H1 (cell line): Measurements from ENCODE around the gene TCF4. TPM values are rescaled to one million over a fixed set of nuclear protein-coding genes. Genes with fewer than 3 reads are reported as not detected.
A peak's percentile ranks its signal among the peaks of the same experiment; 100 is the strongest.

ENCODE experiments used
- CTCF ChIA-PET: fragments of 300-600 bp; sonication (Branson Sonifier 250); formaldehyde crosslinking; loops from one replicate; lab custom pipeline; 2021; ENCODE audit not compliant: partially characterized antibody; lab: Charles Lee
- POLR2A ChIA-PET: fragments of 300-600 bp; sonication (Branson Sonifier 250); formaldehyde crosslinking; loops from one replicate; lab custom pipeline; 2021; ENCODE audit warnings: inconsistent platforms; ENCODE audit not compliant: partially characterized antibody; lab: Charles Lee
- DNase-seq, 2 experiments: peaks; one replicate each; pipeline versions ENCODE4 v3.0.0 to v3.0.0-alpha.2; 2010 to 2022; ENCODE audit warnings: low spot score in 2 of 2, low read depth in 1 of 2, mixed read lengths in 1 of 2
- FAIRE-seq: peaks from 2 replicates; lab custom pipeline; 2011; peaks lifted over from hg19 to GRCh38; lab: Jason Lieb, UNC
- H2AFZ ChIP-seq: 2 replicates; pipeline ENCODE4 v1.8.1; 2012; ENCODE audit warnings: low read length, inconsistent platforms
- H2AK5ac ChIP-seq: 2 replicates; pipeline ENCODE4 v1.6.1; 2013; ENCODE audit warnings: low read depth, low read length
- H2BK120ac ChIP-seq: replicated peaks from 2 replicates; pipeline ENCODE3; 2013; ENCODE audit warnings: low read depth, low read length, inconsistent platforms
- H2BK12ac ChIP-seq: 2 replicates; pipeline ENCODE4 v1.6.1; 2013; ENCODE audit warnings: low read depth, low read length
- H2BK15ac ChIP-seq: 2 replicates; pipeline ENCODE4 v1.6.1; 2013; ENCODE audit warnings: low read length
- H2BK20ac ChIP-seq: 2 replicates; pipeline ENCODE4 v1.6.1; 2013; ENCODE audit warnings: low read length
- H2BK5ac ChIP-seq: 2 replicates; pipeline ENCODE4 v1.6.1; 2013; ENCODE audit warnings: low read depth, low read length
- H3K14ac ChIP-seq: 2 replicates; pipeline ENCODE4 v1.6.1; 2013; ENCODE audit warnings: inconsistent platforms; ENCODE audit not compliant: insufficient read length
- H3K18ac ChIP-seq: 2 replicates; pipeline ENCODE4 v1.6.1; 2013; ENCODE audit warnings: low read length; ENCODE audit errors: extremely low read depth
- H3K23ac ChIP-seq: 2 replicates; pipeline ENCODE4 v1.6.1; 2013; ENCODE audit warnings: inconsistent platforms; ENCODE audit not compliant: insufficient read length
- H3K23me2 ChIP-seq: 2 replicates; pipeline ENCODE4 v1.6.1; 2013; ENCODE audit warnings: low read depth, low read length
- H3K27ac ChIP-seq: 2 replicates; pipeline ENCODE4 v1.6.1; 2011; ENCODE audit warnings: low read depth, low read length, inconsistent platforms
- H3K27me3 ChIP-seq, 4 experiments: replicated peaks in 1 of 4; 1 replicate in 1 of 4; 2 replicates in 3 of 4; pipeline versions ENCODE4 v1.6.1 to v1.8.1; 2011 to 2013; ENCODE audit warnings: low read length in 3 of 4, mild to moderate bottlenecking in 3 of 4, inconsistent platforms in 2 of 4, mixed read lengths in 2 of 4, moderate library complexity in 1 of 4; ENCODE audit not compliant: control insufficient read depth in 3 of 4, insufficient read depth in 3 of 4; ENCODE audit errors: extremely low read depth in 1 of 4
- H3K36me3 ChIP-seq, 4 experiments: 2 replicates each; pipeline versions ENCODE4 v1.6.1 to v1.8.1; 2011 to 2013; ENCODE audit warnings: mild to moderate bottlenecking in 4 of 4, low read length in 3 of 4, moderate library complexity in 2 of 4, control low read depth in 1 of 4, inconsistent platforms in 1 of 4; ENCODE audit not compliant: insufficient read depth in 4 of 4, control insufficient read depth in 2 of 4
- H3K4ac ChIP-seq: replicated peaks from 2 replicates; pipeline ENCODE3; 2013; ENCODE audit warnings: low read length, low read depth, mixed read lengths, inconsistent platforms; ENCODE audit not compliant: insufficient read length
- H3K4me1 ChIP-seq, 4 experiments: replicated peaks in 1 of 4; 1 replicate in 1 of 4; 2 replicates in 3 of 4; pipeline versions ENCODE4 v1.6.1 to v1.8.1; 2011 to 2013; ENCODE audit warnings: low read length in 3 of 4, inconsistent platforms in 2 of 4, mixed read lengths in 1 of 4; ENCODE audit not compliant: insufficient read depth in 4 of 4, control insufficient read depth in 3 of 4
- H3K4me2 ChIP-seq, 2 experiments: 2 replicates each; pipeline versions ENCODE4 v1.6.1 to v1.8.1; 2011 to 2013; ENCODE audit warnings: low read depth in 2 of 2, low read length in 2 of 2, control low read depth in 1 of 2, inconsistent platforms in 1 of 2, mild to moderate bottlenecking in 1 of 2; ENCODE audit not compliant: insufficient read depth in 1 of 2
- H3K4me3 ChIP-seq, 4 experiments: fragments of 200-600, 300-600 bp in 1 of 4; sonication (generic), shearing (Covaris generic), sonication (Bioruptor Twin) in 1 of 4; 2 replicates each; pipeline versions ENCODE4 v1.5.1 to v1.8.1; 2011 to 2016; ENCODE audit warnings: low read length in 4 of 4, low read depth in 3 of 4, control low read depth in 2 of 4, inconsistent platforms in 2 of 4, mild to moderate bottlenecking in 2 of 4, mixed read lengths in 1 of 4, moderate library complexity in 1 of 4; ENCODE audit not compliant: insufficient read depth in 2 of 4; ENCODE audit errors: extremely low read depth in 1 of 4
- H3K56ac ChIP-seq: replicated peaks from 2 replicates; pipeline ENCODE3; 2013; ENCODE audit warnings: low read depth, mild to moderate bottlenecking, mixed read lengths, low read length, inconsistent platforms; ENCODE audit not compliant: insufficient read length
- H3K79me1 ChIP-seq: 2 replicates; pipeline ENCODE4 v1.6.1; 2013; ENCODE audit warnings: low read depth, low read length, control low read depth
- H3K79me2 ChIP-seq, 2 experiments: 2 replicates each; pipeline versions ENCODE4 v1.6.1 to v1.8.1; 2012 to 2013; ENCODE audit warnings: low read length in 2 of 2, mild to moderate bottlenecking in 2 of 2, inconsistent platforms in 1 of 2; ENCODE audit not compliant: insufficient read depth in 2 of 2, control insufficient read depth in 1 of 2
- H3K9ac ChIP-seq, 4 experiments: replicated peaks in 1 of 4; 1 replicate in 1 of 4; 2 replicates in 3 of 4; pipeline versions ENCODE4 v1.6.1 to v1.8.1; 2011 to 2013; ENCODE audit warnings: low read depth in 3 of 4, low read length in 3 of 4, control low read depth in 2 of 4, mild to moderate bottlenecking in 2 of 4, moderate library complexity in 2 of 4, inconsistent platforms in 1 of 4; ENCODE audit errors: extremely low read depth in 1 of 4
- H3K9me3 ChIP-seq, 2 experiments: 2 replicates each; pipeline versions ENCODE4 v1.6.1 to v1.8.1; 2012 to 2013; ENCODE audit warnings: mild to moderate bottlenecking in 2 of 2, moderate library complexity in 2 of 2, control low read depth in 1 of 2, inconsistent platforms in 1 of 2, low read depth in 1 of 2, low read length in 1 of 2, mixed read lengths in 1 of 2; ENCODE audit not compliant: insufficient read depth in 2 of 2
- H4K20me1 ChIP-seq, 2 experiments: replicated peaks in 1 of 2; 2 replicates each; pipeline versions ENCODE3 to v1.8.1; 2011 to 2013; ENCODE audit warnings: inconsistent platforms in 2 of 2, low read length in 2 of 2, mild to moderate bottlenecking in 1 of 2; ENCODE audit not compliant: insufficient read depth in 2 of 2, control insufficient read depth in 1 of 2
- H4K5ac ChIP-seq: 2 replicates; pipeline ENCODE4 v1.6.1; 2013; ENCODE audit warnings: low read length, low read depth, mixed read lengths, inconsistent platforms; ENCODE audit not compliant: insufficient read length
- H4K8ac ChIP-seq: 2 replicates; pipeline ENCODE4 v1.8.0; 2013; ENCODE audit warnings: mild to moderate bottlenecking, moderate library complexity, low read length, inconsistent platforms; ENCODE audit not compliant: insufficient read depth; ENCODE audit errors: extremely low read depth
- H4K91ac ChIP-seq: replicated peaks from 2 replicates; pipeline ENCODE3; 2013; ENCODE audit warnings: low read length, mixed read lengths, inconsistent platforms; ENCODE audit not compliant: insufficient read length
- E2F6 ChIP-seq: IDR thresholded peaks from 2 replicates; pipeline ENCODE4 v1.6.1; 2012; ENCODE audit warnings: inconsistent platforms
- EP300 ChIP-seq, 2 experiments: IDR thresholded peaks; 1 replicate in 1 of 2; 2 replicates in 1 of 2; pipeline ENCODE4 v1.6.1; 2011 to 2012; ENCODE audit warnings: low read depth in 2 of 2, low read length in 2 of 2, mild to moderate bottlenecking in 2 of 2, borderline replicate concordance in 1 of 2, inconsistent platforms in 1 of 2, moderate library complexity in 1 of 2
- HDAC2 ChIP-seq, 2 experiments: fragments of 300-600 bp in 1 of 2; sonication (generic) in 1 of 2; IDR thresholded peaks; 2 replicates each; pipeline ENCODE4 v1.6.1; 2011 to 2012; ENCODE audit warnings: low read depth in 2 of 2, low read length in 2 of 2, mild to moderate bottlenecking in 2 of 2, moderate library complexity in 2 of 2, borderline replicate concordance in 1 of 2, inconsistent platforms in 1 of 2
- KDM4A ChIP-seq: IDR thresholded peaks from one replicate; pipeline ENCODE4 v1.7.1; 2012; ENCODE audit warnings: low read depth, mild to moderate bottlenecking, moderate library complexity, low read length, inconsistent platforms; ENCODE audit not compliant: severe bottlenecking
- PHF8 ChIP-seq: fragments of 200-600 bp; sonication (generic); conservative IDR thresholded peaks from 2 replicates; pipeline ENCODE4 v1.7.1; 2012; ENCODE audit warnings: low read depth, mild to moderate bottlenecking, inconsistent platforms, low read length, moderate library complexity
- POU5F1 ChIP-seq: IDR thresholded peaks from 2 replicates; pipeline ENCODE4 v1.6.1; 2011; ENCODE audit warnings: low read depth, mild to moderate bottlenecking, low read length, moderate library complexity
- WGBS, 2 experiments: shearing (Covaris generic) in 1 of 2; methylation state at CpG; one replicate each; pipeline versions ENCODE4 v1.1.6 to v1.1.7; 2013 to 2015; ENCODE audit warnings: low lambda C conversion rate in 2 of 2, mixed read lengths in 2 of 2, inconsistent platforms in 1 of 2, low coverage in 1 of 2, missing lambda C conversion rate in 1 of 2; ENCODE audit not compliant: insufficient replicate concordance in 2 of 2, insufficient coverage in 1 of 2, insufficient read length in 1 of 2; ENCODE audit errors: extremely low coverage in 1 of 2, missing lambda C conversion rate in 1 of 2; 5-methylcytosine and 5-hydroxymethylcytosine counted together
- polyA plus RNA-seq, 7 experiments: library from polyadenylated mRNA; depleted of rRNA in 3 of 7; stranded (reverse) in 5 of 7; unstranded in 2 of 7; fragments of >200 nt in 5 of 7; fragments of 200-250 nt in 2 of 7; gene quantifications; 1 replicate in 5 of 7; 2 replicates in 1 of 7; 4 replicates in 1 of 7; pipeline versions ENCODE4 v1.2.1 to v1.2.3, GENCODE V29; 2011 to 2013; ENCODE audit warnings: missing spikeins in 2 of 7, mixed read lengths in 2 of 7
- total RNA-seq: library from RNA; stranded (reverse); fragmentation: NEBNext Ultra II Directional; extraction: Animal tissue kit (Norgen Biotek cat#: 25700); gene quantifications from 2 replicates; pipeline ENCODE4 v1.2.1, GENCODE V29; 2021

The TCF4 gene
- total and polyA plus RNA-seq, 2 of the 8 experiments (the other 6 are each of a cell fraction or from before 2014, with no cell fraction given) = 59.3 to 118 TPM

DNA sequence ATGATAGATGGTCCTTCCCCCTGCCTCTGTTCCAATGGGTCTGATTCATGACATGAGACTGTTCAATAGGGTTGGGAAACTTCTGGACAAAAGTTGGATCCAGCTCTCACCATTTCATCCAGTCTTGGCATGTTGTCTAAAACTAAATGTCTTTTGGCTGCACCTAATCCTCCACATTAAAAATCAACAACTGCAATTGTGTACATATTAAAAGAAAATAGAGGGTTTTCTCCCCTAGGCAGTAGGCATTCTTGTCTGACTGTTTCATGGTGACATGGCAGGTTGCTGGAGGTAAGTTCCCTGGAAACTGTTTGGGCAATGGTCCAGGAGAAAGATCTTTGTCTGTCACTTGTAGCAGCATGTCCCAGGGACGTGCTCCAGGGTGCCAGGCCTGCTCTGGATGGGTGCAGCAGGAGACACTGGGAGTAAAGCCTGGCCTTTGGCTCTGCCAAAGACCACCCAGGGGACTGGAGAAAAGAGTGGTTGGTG, 135.8 kb downstream of the TCF4 start:
- H3K9ac ChIP-seq = no peak overlapping the region
- peaks cover 0 to 3% (median 1%) of the 10 kb centered on the region in 4 experiments; a peak in 2 of 7 replicates for H3K4me1 ChIP-seq
- H2BK15ac ChIP-seq = no peak overlapping the region
- H3K9me3 ChIP-seq = no peaks in the 10 kb centered on the region
- no peak overlapping the region; the same call in 1 of the 2 replicates for H3K27ac ChIP-seq
- no peaks in the 10 kb centered on the region for H3K23me2 ChIP-seq
- peaks cover 0 to 98% of the 10 kb centered on the region in 2 experiments; a peak in 3 of 4 replicates for H3K79me2 ChIP-seq
- H3K56ac ChIP-seq = no peak overlapping the region
- no peak overlapping the region for H3K4me3 ChIP-seq
- no peak overlapping the region for H2AK5ac ChIP-seq
- no peak for FAIRE-seq
- POLR2A ChIA-PET = no interaction called here
- no peak overlapping the region for H3K4me2 ChIP-seq
- H3K4ac ChIP-seq = no peak overlapping the region
- H4K5ac ChIP-seq = no peak overlapping the region
- 81% methylated on average over 1 of the region's 1 CpG; no CpG with 5 or more reads in 1 of the 2 experiments for WGBS, 2 experiments
- H3K23ac ChIP-seq = no peak overlapping the region
- no peaks in the 10 kb centered on the region for H3K27me3 ChIP-seq
- H2BK5ac ChIP-seq = 0 out of 2 replicates have a peak overlapping the region, but pooled peaks have one; percentile 4
- DNase-seq = no peak
- no peak overlapping the region for H4K8ac ChIP-seq
- no peaks in the 10 kb centered on the region for H3K36me3 ChIP-seq
- no peak overlapping the region for H2BK20ac ChIP-seq
- H2BK120ac ChIP-seq = no peak overlapping the region
- no peak overlapping the region for H3K18ac ChIP-seq
- H2AFZ ChIP-seq = no peak overlapping the region
- TF ChIP-seq POU5F1 = no peak
- TF ChIP-seq KDM4A = no peak
- no peak for TF ChIP-seq PHF8
- TF ChIP-seq EP300 (IDR thresholded peaks at IDR 0.05; ENCODE audit: borderline replicate concordance in 1 of 2, low read depth in 2 of 2, low read length in 2 of 2) = no peak
- TF ChIP-seq HDAC2 (IDR thresholded peaks at IDR 0.05; ENCODE audit: borderline replicate concordance in 1 of 2, low read depth in 2 of 2, low read length in 2 of 2) = no peak
- TF ChIP-seq E2F6 = no peak
- H3K79me1 ChIP-seq = peaks cover 2% of the 10 kb centered on the region; the same call in 1 of the 2 replicates
- no peak overlapping the region for H3K14ac ChIP-seq
- H2BK12ac ChIP-seq = no peak overlapping the region
- CTCF ChIA-PET = interaction anchor here (0.8 to 1.5 kb wide), 3 partner anchors 9 to 16 kb away, joined by 3 to 4 read pairs (median 3); no protein-coding TSS in a partner anchor
- H4K91ac ChIP-seq = no peak overlapping the region
- peaks cover 2 to 3% of the 10 kb centered on the region in 2 experiments for H4K20me1 ChIP-seq
